Vagina (tissue), 2 donors: Measurements from ENCODE around the gene ADAM33. TPM values are rescaled to one million over a fixed set of nuclear protein-coding genes. Genes with fewer than 3 reads are reported as not detected.
A peak's percentile ranks its signal among the peaks of the same experiment; 100 is the strongest.

Experiments used
- DNase-seq, 2 donors: peaks; one replicate each; pipeline ENCODE4 v3.0.0-alpha.2; 2017; ENCODE audit errors: extremely low spot score in 2 of 2
- H3K27ac ChIP-seq: fragments of 200-600 bp; sonication (generic); one replicate; pipeline ENCODE4 v1.5.1; 2019
- H3K27me3 ChIP-seq: fragments of 200-600 bp; sonication (generic); one replicate; pipeline ENCODE4 v1.5.1; 2019
- H3K36me3 ChIP-seq, 2 donors: fragments of 200-600 bp; sonication (generic); one replicate each; pipeline ENCODE4 v1.5.1; 2017 to 2019
- H3K4me1 ChIP-seq: fragments of 200-600 bp; sonication (generic); one replicate; pipeline ENCODE4 v1.5.1; 2019
- H3K4me3 ChIP-seq, 2 donors: fragments of 200-600 bp; sonication (generic); 1 replicate in 1 of 2; 2 replicates in 1 of 2; pipeline ENCODE4 v1.5.1; 2016 to 2019
- H3K9me3 ChIP-seq: fragments of 200-600 bp; sonication (generic); one replicate; pipeline ENCODE4 v1.5.1; 2019
- POLR2A ChIP-seq, 2 donors: fragments of 450-650 bp; IDR thresholded peaks; one replicate each; pipeline ENCODE4 v1.6.1; 2017; ENCODE audit warnings: antibody characterized with exemption in 2 of 2, mild to moderate bottlenecking in 2 of 2, moderate library complexity in 2 of 2
- POLR2AphosphoS5 ChIP-seq, 2 donors: sonication (generic); formaldehyde crosslinking; IDR thresholded peaks; one replicate each; pipeline ENCODE4 v1.9.0; 2017; ENCODE audit warnings: antibody characterized with exemption in 2 of 2, mild to moderate bottlenecking in 2 of 2, low read depth in 1 of 2; ENCODE audit not compliant: insufficient read depth in 1 of 2
- intact Hi-C: fragments of 100-400 bp; cut with DNase I; formaldehyde crosslinking; loops from one replicate; pipeline ENCODE4 v1.15.1; 2023
- total RNA-seq: library from RNA; depleted of rRNA; stranded (reverse); fragments of >200 nt; gene quantifications from one replicate; pipeline ENCODE4 v1.2.3, GENCODE V29; 2016
- TF ChIP-seq, protein P1 (sequence below), 3 experiments: fragments of 450-650 bp in 2 of 3; fragments of 200-600 bp in 1 of 3; sonication (generic) in 1 of 3; IDR thresholded peaks; one replicate each; pipeline ENCODE4 v1.5.1; 2017 to 2019; ENCODE audit warnings: antibody characterized with exemption in 3 of 3, mild to moderate bottlenecking in 2 of 3, moderate library complexity in 2 of 3

The ADAM33 gene
- total RNA-seq, 1 donor from 2014 or later, result 119 TPM

DNA sequence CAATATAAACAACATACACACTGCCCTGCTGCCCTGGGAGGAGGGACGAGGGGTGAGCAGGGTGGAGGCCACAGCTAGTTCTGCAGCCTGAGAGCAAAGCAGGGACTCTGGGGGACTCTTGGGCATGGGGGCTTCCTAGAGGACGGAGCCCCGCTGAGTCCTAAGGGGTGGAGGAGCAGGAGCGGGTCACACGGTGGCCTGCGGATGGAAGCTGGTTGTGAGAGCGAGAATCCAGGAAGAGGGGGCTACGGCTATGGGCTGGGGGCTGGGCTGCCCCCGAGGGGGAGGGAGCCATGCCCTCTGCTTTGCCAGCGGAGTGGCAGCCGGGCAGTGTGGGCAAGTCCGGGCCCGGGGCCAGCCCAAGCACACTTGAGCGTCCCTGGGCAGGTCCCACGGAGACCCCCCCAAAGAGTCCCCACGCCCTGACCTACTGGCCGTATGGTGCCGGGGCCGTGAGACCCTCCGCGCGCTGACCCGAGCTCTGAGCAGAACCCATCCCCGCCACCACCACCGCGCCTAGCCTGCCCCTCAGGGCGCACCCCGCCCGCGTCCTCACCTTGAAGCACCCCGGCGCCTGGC lies 369 bp downstream of the ADAM33 start:
- Histone ChIP-seq H3K27ac (peak overlapping the region; percentile 89), H3K9me3 (no peaks in the 10 kb centered on the region), H3K4me1 (peaks cover 41% of the 10 kb centered on the region), H3K4me3 (peak overlapping the region; percentile 57 to 74), H3K27me3 (no peaks in the 10 kb centered on the region), H3K36me3 (no peaks in the 10 kb centered on the region)
- intact Hi-C loops, result no loop called here
- TF ChIP-seq POLR2A (IDR thresholded peaks at IDR 0.05), result no peak
- no peak for TF ChIP-seq POLR2AphosphoS5 (IDR thresholded peaks at IDR 0.05; ENCODE audit: insufficient read depth in 1 of 2, low read depth in 1 of 2)
- TF ChIP-seq, protein P1, sequence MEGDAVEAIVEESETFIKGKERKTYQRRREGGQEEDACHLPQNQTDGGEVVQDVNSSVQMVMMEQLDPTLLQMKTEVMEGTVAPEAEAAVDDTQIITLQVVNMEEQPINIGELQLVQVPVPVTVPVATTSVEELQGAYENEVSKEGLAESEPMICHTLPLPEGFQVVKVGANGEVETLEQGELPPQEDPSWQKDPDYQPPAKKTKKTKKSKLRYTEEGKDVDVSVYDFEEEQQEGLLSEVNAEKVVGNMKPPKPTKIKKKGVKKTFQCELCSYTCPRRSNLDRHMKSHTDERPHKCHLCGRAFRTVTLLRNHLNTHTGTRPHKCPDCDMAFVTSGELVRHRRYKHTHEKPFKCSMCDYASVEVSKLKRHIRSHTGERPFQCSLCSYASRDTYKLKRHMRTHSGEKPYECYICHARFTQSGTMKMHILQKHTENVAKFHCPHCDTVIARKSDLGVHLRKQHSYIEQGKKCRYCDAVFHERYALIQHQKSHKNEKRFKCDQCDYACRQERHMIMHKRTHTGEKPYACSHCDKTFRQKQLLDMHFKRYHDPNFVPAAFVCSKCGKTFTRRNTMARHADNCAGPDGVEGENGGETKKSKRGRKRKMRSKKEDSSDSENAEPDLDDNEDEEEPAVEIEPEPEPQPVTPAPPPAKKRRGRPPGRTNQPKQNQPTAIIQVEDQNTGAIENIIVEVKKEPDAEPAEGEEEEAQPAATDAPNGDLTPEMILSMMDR (IDR thresholded peaks at IDR 0.05), result no peak
- no peak for DNase-seq

DNA sequence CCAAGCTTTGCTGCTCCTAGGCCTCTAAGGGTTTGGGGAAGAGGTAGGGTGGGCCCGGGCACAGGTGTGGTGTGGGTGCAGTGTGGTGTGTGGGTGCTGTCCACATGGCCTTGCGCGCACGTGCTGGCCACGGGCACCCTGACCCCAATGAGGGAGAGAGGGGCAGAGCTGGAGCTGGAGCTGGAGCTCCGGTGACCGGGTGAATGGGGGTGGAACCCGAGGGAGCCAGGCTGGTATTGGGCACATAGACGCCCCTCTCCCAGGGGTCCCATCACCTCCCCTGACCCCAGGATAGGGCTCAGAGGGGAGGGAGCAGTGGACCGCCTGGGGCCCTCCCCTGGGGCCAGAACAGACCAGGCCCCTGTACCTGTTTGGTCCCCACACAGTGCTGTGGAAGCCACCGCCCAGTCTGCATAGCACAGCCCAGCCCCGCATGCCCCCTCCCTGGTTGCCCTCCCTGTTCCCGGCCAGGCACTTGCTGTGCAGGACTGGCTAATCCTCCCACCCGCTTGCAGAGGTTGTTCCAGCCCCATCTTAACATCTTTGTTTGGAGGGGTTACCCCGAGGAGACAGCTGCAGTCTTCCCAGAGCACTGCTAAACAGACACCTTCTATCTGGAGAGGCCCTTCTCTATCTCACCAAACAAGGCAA lies 984 bp downstream of the ADAM33 start:
- Histone ChIP-seq H3K36me3 (no peaks in the 10 kb centered on the region), H3K4me1 (peaks cover 41% of the 10 kb centered on the region), H3K9me3 (no peaks in the 10 kb centered on the region), H3K27ac (peak overlapping the region; percentile 89), H3K4me3 (peak overlapping the region; percentile 57 to 74), H3K27me3 (no peaks in the 10 kb centered on the region)
- intact Hi-C loops, result no loop called here
- no peak for TF ChIP-seq POLR2A (IDR thresholded peaks at IDR 0.05)
- TF ChIP-seq, protein P1 (IDR thresholded peaks at IDR 0.05), result no peak
- TF ChIP-seq POLR2AphosphoS5 (IDR thresholded peaks at IDR 0.05; ENCODE audit: insufficient read depth in 1 of 2, low read depth in 1 of 2), result no peak
- DNase-seq, result no peak

DNA sequence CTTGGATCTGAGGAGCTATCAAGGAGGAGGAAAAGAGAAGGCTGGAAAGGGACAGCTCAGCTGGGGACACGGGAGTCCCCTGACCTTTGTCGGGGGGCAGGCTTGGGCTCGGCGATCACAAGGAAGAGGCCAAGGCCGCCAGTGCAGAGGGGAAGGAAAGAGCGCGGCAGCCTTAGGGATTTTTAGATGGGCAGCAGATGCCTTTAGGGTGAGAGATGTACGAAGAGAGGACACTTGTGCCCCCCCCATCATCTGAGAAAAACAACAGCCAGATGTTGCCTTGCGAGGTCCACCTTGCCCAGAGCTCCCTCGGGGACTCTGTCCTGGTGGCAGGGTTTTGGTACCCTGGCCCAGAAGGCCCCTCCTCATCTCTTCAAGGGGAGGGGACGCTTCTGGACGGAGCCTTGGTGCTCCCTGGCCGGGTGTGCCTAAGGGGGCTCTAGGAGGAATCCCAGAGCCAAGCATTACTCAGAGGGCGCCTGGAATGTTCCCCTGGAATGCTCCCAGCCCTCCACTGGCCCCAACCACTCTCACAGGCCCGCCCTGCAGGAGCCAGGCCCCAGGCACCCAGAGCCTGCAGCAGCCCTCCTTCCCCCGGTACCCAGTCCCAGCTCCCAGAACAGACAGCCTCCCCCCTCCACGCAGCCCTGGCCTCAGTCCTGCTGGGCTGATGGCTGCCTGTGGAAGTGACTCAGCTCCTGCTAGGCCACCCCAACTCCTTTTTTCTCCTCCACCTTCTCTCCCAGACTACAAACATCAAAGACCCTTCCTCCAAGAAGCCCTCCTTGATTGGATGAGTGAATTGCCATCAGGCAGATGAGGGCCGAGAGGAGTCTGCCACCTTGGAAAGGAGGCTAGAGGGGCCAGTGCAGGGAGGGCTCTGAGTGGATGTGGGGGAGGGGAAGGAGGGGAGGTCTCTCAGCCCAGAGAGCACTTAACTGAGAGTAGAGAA lies 1.8 kb downstream of the ADAM33 start:
- Histone ChIP-seq H3K27me3 (no peaks in the 10 kb centered on the region), H3K36me3 (no peaks in the 10 kb centered on the region), H3K27ac (peak overlapping the region; percentile 89), H3K4me3 (peak overlapping the region; percentile 57 to 74), H3K4me1 (peaks cover 39% of the 10 kb centered on the region), H3K9me3 (no peaks in the 10 kb centered on the region)
- peak in 1 of 2 donors; percentile 79 for TF ChIP-seq POLR2AphosphoS5 (IDR thresholded peaks at IDR 0.05; ENCODE audit: insufficient read depth in 1 of 2, low read depth in 1 of 2)
- TF ChIP-seq POLR2A (IDR thresholded peaks at IDR 0.05), result peak in 1 of 2 donors; percentile 30
- TF ChIP-seq, protein P1 (IDR thresholded peaks at IDR 0.05), result no peak
- intact Hi-C loops, result loop anchor here (5.0 kb wide), 1 partner anchor 97 kb away; no protein-coding TSS in a partner anchor
- no peak for DNase-seq

DNA sequence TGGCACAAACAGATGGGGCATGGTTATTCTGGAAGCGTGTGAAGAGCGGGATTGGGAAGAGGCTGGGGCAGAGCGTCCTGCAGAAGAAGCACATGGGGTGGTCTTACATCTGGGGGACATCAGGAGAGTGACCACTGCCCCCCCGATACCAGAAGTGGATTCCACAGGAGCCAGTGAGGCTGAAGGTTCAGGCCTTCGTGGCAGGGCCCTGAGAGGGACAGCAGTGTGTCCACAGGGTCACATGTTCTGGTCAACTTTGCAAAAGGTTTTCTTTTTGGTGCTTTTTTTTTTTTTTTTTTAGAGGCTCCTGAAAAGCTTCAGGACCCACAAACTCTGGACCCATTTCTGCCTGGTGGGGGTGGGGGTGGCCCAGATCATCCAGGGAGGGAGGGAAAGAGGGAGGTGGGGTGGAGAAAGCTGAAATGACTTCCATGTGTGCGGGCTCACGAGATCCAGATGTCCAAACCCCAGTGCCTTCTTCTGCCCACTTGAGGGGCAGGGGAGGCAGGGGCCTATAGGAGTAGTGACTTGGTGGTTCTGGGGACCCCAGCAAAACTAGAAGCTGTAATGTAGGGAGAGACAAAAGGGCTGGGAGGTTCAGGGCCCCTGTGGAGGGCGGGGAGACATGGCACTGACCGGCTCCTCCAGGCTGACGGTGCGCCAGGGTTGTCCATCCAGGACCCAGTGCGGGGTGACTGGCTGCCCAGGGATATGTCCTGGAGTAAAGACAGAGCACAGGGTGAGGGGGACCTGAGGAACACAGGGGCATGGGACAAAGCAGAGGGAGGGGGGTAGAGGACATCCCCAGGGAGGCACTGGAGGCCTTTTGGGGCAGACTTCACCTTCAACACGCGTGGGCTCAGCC lies 2.7 kb downstream of the ADAM33 start:
- H3K4me3 ChIP-seq, result peak overlapping the region; percentile 57 to 74
- intact Hi-C loops, result loop anchor here (5.0 kb wide), 1 partner anchor 98 kb away; no protein-coding TSS in a partner anchor
- no peaks in the 10 kb centered on the region for H3K27me3 ChIP-seq
- no peak for DNase-seq
- no peak for TF ChIP-seq POLR2A (IDR thresholded peaks at IDR 0.05)
- TF ChIP-seq, protein P1 (IDR thresholded peaks at IDR 0.05), result no peak
- no peak for TF ChIP-seq POLR2AphosphoS5 (IDR thresholded peaks at IDR 0.05; ENCODE audit: insufficient read depth in 1 of 2, low read depth in 1 of 2)
- H3K9me3 ChIP-seq, result no peaks in the 10 kb centered on the region
- no peaks in the 10 kb centered on the region for H3K36me3 ChIP-seq
- peak overlapping the region; percentile 89 for H3K27ac ChIP-seq
- H3K4me1 ChIP-seq, result peaks cover 39% of the 10 kb centered on the region
